ENCODE data around the gene GRM1.

DNA sequence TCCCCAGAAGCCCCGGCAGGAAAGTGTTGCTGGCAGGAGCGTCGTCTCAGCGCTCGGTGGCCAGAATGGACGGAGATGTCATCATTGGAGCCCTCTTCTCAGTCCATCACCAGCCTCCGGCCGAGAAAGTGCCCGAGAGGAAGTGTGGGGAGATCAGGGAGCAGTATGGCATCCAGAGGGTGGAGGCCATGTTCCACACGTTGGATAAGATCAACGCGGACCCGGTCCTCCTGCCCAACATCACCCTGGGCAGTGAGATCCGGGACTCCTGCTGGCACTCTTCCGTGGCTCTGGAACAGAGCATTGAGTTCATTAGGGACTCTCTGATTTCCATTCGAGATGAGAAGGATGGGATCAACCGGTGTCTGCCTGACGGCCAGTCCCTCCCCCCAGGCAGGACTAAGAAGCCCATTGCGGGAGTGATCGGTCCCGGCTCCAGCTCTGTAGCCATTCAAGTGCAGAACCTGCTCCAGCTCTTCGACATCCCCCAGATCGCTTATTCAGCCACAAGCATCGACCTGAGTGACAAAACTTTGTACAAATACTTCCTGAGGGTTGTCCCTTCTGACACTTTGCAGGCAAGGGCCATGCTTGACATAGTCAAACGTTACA is 817 bp downstream of the GRM1 start:
- TF ChIP-seq, protein P1, sequence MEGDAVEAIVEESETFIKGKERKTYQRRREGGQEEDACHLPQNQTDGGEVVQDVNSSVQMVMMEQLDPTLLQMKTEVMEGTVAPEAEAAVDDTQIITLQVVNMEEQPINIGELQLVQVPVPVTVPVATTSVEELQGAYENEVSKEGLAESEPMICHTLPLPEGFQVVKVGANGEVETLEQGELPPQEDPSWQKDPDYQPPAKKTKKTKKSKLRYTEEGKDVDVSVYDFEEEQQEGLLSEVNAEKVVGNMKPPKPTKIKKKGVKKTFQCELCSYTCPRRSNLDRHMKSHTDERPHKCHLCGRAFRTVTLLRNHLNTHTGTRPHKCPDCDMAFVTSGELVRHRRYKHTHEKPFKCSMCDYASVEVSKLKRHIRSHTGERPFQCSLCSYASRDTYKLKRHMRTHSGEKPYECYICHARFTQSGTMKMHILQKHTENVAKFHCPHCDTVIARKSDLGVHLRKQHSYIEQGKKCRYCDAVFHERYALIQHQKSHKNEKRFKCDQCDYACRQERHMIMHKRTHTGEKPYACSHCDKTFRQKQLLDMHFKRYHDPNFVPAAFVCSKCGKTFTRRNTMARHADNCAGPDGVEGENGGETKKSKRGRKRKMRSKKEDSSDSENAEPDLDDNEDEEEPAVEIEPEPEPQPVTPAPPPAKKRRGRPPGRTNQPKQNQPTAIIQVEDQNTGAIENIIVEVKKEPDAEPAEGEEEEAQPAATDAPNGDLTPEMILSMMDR (IDR thresholded peaks at IDR 0.05) = no peak
- TF ChIP-seq POLR2AphosphoS5 (IDR thresholded peaks at IDR 0.05) (no peak), EP300 (IDR thresholded peaks at IDR 0.05) (no peak)

Data from stomach (tissue), 4 donors.